ENCODE results near the gene CERK. TPM values are rescaled to one million over a fixed set of nuclear protein-coding genes. Genes with fewer than 3 reads are reported as not detected.

The CERK gene
- total and polyA plus RNA-seq, 2 of the 13 experiments (the other 11 are each of a cell fraction or from before 2014, with no cell fraction given) = 40.3 to 41.9 TPM

DNA sequence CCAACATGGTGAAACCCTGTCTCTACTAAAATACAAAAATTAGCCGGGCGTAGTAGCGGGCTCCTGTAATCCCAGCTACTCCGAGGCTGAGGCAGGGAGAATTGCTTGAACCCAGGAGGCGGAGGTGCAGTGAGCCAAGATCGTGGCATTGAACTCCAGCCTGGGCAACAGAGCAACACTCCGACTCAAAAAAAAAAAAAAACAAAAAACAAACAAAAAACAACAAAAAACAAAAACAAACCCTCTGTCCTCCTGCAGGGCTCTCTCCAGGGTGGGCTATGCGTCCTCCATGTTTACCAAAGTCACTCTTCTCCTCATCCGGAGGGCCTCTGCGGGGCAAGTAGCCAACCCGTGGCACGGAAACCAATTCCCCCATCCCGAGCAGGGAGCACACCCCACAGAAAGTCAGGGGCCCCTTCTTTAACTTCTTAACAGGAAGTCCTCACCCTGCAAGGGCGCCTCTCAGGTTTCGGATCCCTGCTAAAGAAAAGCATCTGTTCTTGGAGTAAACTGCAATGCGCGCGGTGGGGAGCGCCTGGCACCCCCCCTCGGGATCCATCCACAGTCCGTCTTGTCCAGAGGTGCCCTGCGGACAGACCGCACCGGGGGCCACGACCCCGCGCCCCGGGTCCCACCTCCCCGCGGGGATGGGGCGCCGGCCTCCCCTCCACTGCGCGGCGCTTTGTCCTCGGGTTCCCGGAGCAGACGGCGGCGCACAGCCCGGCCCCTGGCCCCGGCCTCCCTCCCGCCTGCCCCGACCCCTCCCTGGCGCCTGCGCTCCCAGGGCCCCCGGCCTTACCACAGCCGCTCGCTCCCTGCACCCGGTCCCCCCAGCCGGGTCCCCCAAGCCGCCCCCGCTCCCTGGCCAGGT, 712 bp downstream of the CERK start (continued):
- TF ChIP-seq, protein P1, sequence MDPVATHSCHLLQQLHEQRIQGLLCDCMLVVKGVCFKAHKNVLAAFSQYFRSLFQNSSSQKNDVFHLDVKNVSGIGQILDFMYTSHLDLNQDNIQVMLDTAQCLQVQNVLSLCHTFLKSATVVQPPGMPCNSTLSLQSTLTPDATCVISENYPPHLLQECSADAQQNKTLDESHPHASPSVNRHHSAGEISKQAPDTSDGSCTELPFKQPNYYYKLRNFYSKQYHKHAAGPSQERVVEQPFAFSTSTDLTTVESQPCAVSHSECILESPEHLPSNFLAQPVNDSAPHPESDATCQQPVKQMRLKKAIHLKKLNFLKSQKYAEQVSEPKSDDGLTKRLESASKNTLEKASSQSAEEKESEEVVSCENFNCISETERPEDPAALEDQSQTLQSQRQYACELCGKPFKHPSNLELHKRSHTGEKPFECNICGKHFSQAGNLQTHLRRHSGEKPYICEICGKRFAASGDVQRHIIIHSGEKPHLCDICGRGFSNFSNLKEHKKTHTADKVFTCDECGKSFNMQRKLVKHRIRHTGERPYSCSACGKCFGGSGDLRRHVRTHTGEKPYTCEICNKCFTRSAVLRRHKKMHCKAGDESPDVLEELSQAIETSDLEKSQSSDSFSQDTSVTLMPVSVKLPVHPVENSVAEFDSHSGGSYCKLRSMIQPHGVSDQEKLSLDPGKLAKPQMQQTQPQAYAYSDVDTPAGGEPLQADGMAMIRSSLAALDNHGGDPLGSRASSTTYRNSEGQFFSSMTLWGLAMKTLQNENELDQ (CRISPR knock-in tag; IDR thresholded peaks at IDR 0.05; ENCODE audit: borderline replicate concordance) = no peak
- TF ChIP-seq PHF8 (CRISPR knock-in tag; IDR thresholded peaks at IDR 0.05) (peak; percentile 31; the same call in 1 of the 2 replicates), GABPB1 (CRISPR knock-in tag; IDR thresholded peaks at IDR 0.05) (peak; percentile 39; the same call in 1 of the 2 replicates), GATAD2A (CRISPR knock-in tag; IDR thresholded peaks at IDR 0.05) (no peak)
- TF ChIP-seq, protein P2, sequence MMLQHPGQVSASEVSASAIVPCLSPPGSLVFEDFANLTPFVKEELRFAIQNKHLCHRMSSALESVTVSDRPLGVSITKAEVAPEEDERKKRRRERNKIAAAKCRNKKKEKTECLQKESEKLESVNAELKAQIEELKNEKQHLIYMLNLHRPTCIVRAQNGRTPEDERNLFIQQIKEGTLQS (CRISPR knock-in tag; IDR thresholded peaks at IDR 0.05) = 0 out of 2 replicates have a peak, but pooled peaks have one; percentile 5
- TF ChIP-seq, protein P3, sequence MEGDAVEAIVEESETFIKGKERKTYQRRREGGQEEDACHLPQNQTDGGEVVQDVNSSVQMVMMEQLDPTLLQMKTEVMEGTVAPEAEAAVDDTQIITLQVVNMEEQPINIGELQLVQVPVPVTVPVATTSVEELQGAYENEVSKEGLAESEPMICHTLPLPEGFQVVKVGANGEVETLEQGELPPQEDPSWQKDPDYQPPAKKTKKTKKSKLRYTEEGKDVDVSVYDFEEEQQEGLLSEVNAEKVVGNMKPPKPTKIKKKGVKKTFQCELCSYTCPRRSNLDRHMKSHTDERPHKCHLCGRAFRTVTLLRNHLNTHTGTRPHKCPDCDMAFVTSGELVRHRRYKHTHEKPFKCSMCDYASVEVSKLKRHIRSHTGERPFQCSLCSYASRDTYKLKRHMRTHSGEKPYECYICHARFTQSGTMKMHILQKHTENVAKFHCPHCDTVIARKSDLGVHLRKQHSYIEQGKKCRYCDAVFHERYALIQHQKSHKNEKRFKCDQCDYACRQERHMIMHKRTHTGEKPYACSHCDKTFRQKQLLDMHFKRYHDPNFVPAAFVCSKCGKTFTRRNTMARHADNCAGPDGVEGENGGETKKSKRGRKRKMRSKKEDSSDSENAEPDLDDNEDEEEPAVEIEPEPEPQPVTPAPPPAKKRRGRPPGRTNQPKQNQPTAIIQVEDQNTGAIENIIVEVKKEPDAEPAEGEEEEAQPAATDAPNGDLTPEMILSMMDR (CRISPR knock-in tag; IDR thresholded peaks at IDR 0.05) = peak; percentile 22; the same call in 1 of the 2 replicates
- TF ChIP-seq, protein P4, sequence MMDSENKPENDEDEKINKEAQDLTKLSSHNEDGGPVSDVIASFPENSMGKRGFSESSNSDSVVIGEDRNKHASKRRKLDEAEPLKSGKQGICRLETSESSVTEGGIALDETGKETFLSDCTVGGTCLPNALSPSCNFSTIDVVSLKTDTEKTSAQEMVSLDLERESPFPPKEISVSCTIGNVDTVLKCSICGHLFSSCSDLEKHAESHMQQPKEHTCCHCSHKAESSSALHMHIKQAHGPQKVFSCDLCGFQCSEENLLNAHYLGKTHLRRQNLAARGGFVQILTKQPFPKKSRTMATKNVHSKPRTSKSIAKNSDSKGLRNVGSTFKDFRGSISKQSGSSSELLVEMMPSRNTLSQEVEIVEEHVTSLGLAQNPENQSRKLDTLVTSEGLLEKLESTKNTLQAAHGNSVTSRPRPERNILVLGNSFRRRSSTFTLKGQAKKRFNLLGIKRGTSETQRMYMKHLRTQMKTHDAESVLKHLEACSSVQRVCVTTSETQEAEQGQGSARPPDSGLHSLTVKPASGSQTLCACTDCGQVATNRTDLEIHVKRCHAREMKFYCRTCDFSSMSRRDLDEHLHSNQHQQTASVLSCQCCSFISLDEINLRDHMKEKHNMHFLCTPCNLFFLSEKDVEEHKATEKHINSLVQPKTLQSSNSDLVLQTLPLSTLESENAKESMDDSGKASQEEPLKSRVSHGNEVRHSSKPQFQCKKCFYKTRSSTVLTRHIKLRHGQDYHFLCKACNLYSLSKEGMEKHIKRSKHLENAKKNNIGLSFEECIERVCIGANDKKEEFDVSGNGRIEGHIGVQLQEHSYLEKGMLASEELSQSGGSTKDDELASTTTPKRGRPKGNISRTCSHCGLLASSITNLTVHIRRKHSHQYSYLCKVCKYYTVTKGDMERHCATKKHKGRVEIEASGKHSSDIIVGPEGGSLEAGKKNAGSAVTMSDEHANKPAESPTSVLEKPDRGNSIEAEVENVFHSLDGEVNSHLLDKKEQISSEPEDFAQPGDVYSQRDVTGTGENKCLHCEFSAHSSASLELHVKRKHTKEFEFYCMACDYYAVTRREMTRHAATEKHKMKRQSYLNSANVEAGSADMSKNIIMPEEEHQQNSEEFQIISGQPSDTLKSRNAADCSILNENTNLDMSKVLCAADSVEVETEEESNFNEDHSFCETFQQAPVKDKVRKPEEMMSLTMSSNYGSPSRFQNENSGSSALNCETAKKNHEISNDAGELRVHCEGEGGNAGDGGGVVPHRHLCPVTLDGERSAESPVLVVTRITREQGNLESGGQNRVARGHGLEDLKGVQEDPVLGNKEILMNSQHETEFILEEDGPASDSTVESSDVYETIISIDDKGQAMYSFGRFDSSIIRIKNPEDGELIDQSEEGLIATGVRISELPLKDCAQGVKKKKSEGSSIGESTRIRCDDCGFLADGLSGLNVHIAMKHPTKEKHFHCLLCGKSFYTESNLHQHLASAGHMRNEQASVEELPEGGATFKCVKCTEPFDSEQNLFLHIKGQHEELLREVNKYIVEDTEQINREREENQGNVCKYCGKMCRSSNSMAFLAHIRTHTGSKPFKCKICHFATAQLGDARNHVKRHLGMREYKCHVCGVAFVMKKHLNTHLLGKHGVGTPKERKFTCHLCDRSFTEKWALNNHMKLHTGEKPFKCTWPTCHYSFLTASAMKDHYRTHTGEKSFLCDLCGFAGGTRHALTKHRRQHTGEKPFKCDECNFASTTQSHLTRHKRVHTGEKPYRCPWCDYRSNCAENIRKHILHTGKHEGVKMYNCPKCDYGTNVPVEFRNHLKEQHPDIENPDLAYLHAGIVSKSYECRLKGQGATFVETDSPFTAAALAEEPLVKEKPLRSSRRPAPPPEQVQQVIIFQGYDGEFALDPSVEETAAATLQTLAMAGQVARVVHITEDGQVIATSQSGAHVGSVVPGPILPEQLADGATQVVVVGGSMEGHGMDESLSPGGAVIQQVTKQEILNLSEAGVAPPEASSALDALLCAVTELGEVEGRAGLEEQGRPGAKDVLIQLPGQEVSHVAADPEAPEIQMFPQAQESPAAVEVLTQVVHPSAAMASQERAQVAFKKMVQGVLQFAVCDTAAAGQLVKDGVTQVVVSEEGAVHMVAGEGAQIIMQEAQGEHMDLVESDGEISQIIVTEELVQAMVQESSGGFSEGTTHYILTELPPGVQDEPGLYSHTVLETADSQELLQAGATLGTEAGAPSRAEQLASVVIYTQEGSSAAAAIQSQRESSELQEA (CRISPR knock-in tag; IDR thresholded peaks at IDR 0.05; ENCODE audit: not compliant biosample characterization) = peak; percentile 30
- TF ChIP-seq, protein P5, sequence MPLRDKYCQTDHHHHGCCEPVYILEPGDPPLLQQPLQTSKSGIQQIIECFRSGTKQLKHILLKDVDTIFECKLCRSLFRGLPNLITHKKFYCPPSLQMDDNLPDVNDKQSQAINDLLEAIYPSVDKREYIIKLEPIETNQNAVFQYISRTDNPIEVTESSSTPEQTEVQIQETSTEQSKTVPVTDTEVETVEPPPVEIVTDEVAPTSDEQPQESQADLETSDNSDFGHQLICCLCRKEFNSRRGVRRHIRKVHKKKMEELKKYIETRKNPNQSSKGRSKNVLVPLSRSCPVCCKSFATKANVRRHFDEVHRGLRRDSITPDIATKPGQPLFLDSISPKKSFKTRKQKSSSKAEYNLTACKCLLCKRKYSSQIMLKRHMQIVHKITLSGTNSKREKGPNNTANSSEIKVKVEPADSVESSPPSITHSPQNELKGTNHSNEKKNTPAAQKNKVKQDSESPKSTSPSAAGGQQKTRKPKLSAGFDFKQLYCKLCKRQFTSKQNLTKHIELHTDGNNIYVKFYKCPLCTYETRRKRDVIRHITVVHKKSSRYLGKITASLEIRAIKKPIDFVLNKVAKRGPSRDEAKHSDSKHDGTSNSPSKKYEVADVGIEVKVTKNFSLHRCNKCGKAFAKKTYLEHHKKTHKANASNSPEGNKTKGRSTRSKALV (CRISPR knock-in tag; IDR thresholded peaks at IDR 0.05) = peak; percentile 20; the same call in 1 of the 2 replicates

Data from HepG2 (cell line).